NCI-H2081 treated with DMSO at 0.1 percent for 48 hours (cell line): Measurements from ENCODE around the gene SAP25.
"Not testable (repeated sequence)": the region's sequence is repeated elsewhere in the genome, so short reads cannot be mapped to it uniquely, and the experiment has no call there.

ENCODE experiments used
- DNase-seq: peaks from one replicate; lab custom pipeline; 2025; lab: John Stamatoyannopoulos, UW

SAP25 gene

DNA sequence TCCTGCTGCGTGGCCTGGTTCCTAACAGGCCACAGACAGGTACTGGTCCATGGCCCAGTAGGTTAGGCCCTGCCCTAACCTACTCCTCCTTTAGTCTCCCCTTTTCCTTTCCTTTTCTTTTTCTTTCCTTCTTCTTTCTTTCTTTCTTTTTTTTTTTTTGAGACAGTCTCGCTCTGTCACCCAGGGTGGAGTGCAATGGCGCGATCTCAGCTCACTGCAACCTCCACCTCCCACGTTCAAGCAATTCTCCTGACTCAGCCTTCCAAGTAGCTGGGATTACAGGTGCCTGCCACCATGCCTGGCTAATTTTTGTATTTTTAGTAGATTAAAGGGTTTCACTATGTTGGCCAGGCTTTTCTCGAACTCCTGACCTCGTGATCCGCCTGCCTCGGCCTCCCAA is 37.7 kb downstream of the SAP25 start:
- DNase-seq = not testable (repeated sequence)

DNA sequence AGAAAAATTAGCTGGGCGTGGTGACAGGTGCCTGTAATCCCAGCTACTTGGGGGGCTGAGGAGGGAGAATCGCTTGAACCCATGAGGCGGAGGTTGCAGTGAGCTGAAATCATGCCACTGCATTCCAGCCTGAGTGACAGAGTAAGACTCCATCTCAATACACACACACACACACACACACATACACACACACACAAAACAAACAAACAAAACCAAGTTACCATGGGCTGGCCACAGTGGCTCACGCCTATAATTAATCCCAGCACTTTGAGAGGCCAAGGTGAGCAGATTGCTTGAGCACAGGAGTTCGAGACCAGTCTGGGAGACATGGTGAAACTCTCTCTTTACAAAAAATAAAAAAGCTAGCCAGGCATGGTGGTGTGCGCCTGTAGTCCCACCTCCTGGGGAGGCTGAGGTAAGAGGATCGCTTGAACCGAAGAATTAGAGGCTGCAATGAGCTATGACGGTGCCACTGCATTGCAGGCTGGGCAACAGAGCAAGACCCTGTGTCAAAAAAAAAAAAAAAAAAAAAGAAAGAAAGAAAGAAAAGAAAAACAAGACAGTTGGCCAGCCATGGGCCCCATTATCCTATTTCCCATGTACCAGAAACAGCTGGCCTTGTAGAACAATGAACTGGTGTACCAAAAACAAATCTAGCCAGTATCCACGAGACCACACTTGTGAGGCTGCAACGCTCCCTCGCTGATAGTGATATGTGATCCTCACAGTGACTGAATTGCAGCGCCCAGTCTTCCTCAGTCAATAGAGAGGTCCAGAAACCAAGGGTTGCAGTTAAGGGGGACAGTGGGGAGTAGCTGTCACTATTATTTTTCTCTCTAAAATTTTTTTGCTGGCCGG is 41.3 kb downstream of the SAP25 start:
- DNase-seq = no peak

DNA sequence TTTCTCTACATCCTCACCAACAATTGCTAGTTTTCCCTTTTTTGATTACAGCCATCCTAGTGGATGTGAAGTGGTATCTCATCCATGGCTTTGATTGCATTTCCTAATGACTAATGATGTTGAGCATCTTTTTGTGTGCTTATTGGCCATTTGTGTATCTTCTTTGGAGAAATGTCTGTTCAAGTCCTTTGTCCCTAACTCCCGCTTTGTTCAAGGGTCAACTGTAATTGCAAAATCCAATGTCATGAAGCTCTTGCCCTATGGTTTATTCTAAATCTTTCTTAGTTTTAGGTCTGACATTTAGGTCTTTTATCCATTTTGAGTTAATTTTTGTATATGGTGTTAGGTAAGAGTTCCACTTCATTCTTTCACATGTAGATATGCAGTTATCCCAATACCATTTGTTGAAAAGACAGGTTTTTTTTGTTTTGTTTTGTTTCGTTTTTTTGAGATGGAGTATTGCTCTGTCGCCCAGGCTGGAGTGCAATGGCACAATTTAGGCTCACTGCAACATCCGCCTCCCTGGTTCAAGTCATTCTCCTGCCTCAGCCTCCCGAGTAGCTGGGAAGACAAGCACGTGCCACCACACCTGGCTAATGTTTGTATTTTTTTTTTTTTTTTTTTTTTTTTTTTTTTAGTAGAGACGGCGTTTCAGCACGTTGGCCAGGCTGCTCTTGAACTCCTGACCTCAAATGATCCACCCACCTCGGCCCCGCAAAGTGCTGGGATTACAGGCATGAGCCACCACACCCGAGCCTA is 45.4 kb downstream of the SAP25 start:
- not testable (repeated sequence) for DNase-seq

DNA sequence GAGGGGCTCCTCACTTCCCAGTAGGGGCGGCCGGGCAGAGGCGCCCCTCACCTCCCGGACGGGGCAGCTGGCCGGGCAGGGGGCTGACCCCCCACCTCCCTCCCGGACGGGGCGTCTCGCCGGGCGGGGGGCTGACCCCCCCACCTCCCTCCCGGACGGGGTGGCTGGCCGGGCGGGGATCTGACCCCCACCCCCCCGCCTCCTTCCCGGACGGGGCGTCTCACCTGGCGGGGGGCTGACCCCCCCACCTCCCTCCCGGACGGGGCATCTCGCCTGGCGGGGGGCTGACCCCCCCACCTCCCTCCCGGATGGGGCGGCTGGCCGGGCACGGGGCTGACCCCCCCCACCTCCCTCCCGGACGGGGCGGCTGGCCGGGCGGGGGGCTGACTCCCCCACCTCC is 50.5 kb downstream of the SAP25 start:
- DNase-seq = not testable (repeated sequence)
